ENCODE measurements around the gene MUC21.
"Not testable (repeated sequence)": the region's sequence is repeated elsewhere in the genome, so short reads cannot be mapped to it uniquely, and the experiment has no call there.

The MUC21 gene

GRCh38 chr6:31008165-31008564, 24.6 kb downstream of the MUC21 start:
- no peak for DNase-seq (ENCODE audit: low read depth in 2 of 2)

- no peak for DNase-seq (ENCODE audit: low read depth in 2 of 2)
Measured at GRCh38 chr6:31009731-31010130, 26.2 kb downstream of the MUC21 start.

- DNase-seq (ENCODE audit: low read depth in 2 of 2), result no peak
Measured at GRCh38 chr6:31010393-31011060, 27.0 kb downstream of the MUC21 start, which contains the start of gene MUC22. Gene MUC22, plus strand, starts transcription at chr6:31010474. Its CDS starts 233 bp downstream, at chr6:31010707.

GRCh38 chr6:31011153-31011552, 27.6 kb downstream of the MUC21 start:
- DNase-seq (ENCODE audit: low read depth in 2 of 2), result no peak

GRCh38 chr6:31016659-31017299, 33.3 kb downstream of the MUC21 start:
- DNase-seq (ENCODE audit: low read depth in 2 of 2), result no peak

- DNase-seq (ENCODE audit: low read depth in 2 of 2), result not testable (repeated sequence)
Measured at GRCh38 chr6:31017436-31017835, 33.9 kb downstream of the MUC21 start.

GRCh38 chr6:31020057-31020456, 36.5 kb downstream of the MUC21 start:
- DNase-seq (ENCODE audit: low read depth in 2 of 2), result no peak

GRCh38 chr6:31020631-31021255, 37.2 kb downstream of the MUC21 start:
- DNase-seq (ENCODE audit: low read depth in 2 of 2), result not testable (repeated sequence)

GRCh38 chr6:31021705-31022531, 38.4 kb downstream of the MUC21 start:
- DNase-seq (ENCODE audit: low read depth in 2 of 2), result not testable (repeated sequence)

- no peak for DNase-seq (ENCODE audit: low read depth in 2 of 2)
Measured at GRCh38 chr6:31025595-31025994, 42.1 kb downstream of the MUC21 start.

GRCh38 chr6:31031095-31031494, 47.6 kb downstream of the MUC21 start:
- DNase-seq (ENCODE audit: low read depth in 2 of 2), result no peak

GRCh38 chr6:31033075-31033474, 49.6 kb downstream of the MUC21 start:
- DNase-seq (ENCODE audit: low read depth in 2 of 2), result no peak

GRCh38 chr6:31035862-31036497, 52.5 kb downstream of the MUC21 start:
- DNase-seq (ENCODE audit: low read depth in 2 of 2), result no peak

GRCh38 chr6:31037169-31037568, 53.7 kb downstream of the MUC21 start:
- no peak for DNase-seq (ENCODE audit: low read depth in 2 of 2)

GRCh38 chr6:31037682-31038081, 54.2 kb downstream of the MUC21 start:
- no peak for DNase-seq (ENCODE audit: low read depth in 2 of 2)

- no peak for DNase-seq (ENCODE audit: low read depth in 2 of 2)
Measured at GRCh38 chr6:31038559-31038958, 55.0 kb downstream of the MUC21 start.

All from stimulated activated CD8-positive, alpha-beta memory T cell treated with anti-CD3 and anti-CD28 coated beads, Interleukin-2, amount 100 ng/mL, for 1 hour (primary cell).